GM23248 (cell line): ENCODE results near the gene TSPAN9. TPM values are rescaled to one million over a fixed set of nuclear protein-coding genes. Genes with fewer than 3 reads are reported as not detected.

Source experiments
- DNase-seq: peaks from one replicate; pipeline ENCODE4 v3.0.0-alpha.2; 2015
- H2AFZ ChIP-seq: fragments of 200-600 bp; sonication (generic); 2 replicates; pipeline ENCODE4 v1.6.1; 2016; ENCODE audit warnings: antibody characterized with exemption
- H3F3A ChIP-seq: fragments of 200-600 bp; sonication (generic); 2 replicates; pipeline ENCODE4 v1.6.1; 2016; ENCODE audit warnings: mild to moderate bottlenecking, antibody characterized with exemption, mixed run types; ENCODE audit not compliant: insufficient read depth
- H3K27ac ChIP-seq: fragments of 200-600 bp; sonication (generic); 2 replicates; pipeline ENCODE4 v1.5.1; 2016; ENCODE audit warnings: mild to moderate bottlenecking
- H3K27me3 ChIP-seq: fragments of 200-600 bp; sonication (generic); replicated peaks from 2 replicates; pipeline ENCODE4 v1.6.1; 2016; ENCODE audit warnings: mild to moderate bottlenecking; ENCODE audit not compliant: insufficient read depth
- H3K36me3 ChIP-seq: fragments of 200-600 bp; sonication (generic); 2 replicates; pipeline ENCODE4 v1.6.1; 2016; ENCODE audit warnings: low read depth, mild to moderate bottlenecking
- H3K4me1 ChIP-seq: fragments of 200-600 bp; sonication (generic); 2 replicates; pipeline ENCODE4 v1.6.1; 2016; ENCODE audit warnings: mild to moderate bottlenecking; ENCODE audit not compliant: insufficient read depth
- H3K4me2 ChIP-seq: fragments of 200-600 bp; sonication (generic); one replicate; pipeline ENCODE4 v1.6.1; 2016; ENCODE audit warnings: mild to moderate bottlenecking; ENCODE audit not compliant: unreplicated experiment
- H3K4me3 ChIP-seq: fragments of 200-600 bp; sonication (generic); 2 replicates; pipeline ENCODE4 v1.5.1; 2016; ENCODE audit warnings: mild to moderate bottlenecking
- H3K79me2 ChIP-seq: fragments of 200-600 bp; sonication (generic); 2 replicates; pipeline ENCODE4 v1.6.1; 2016; ENCODE audit warnings: mild to moderate bottlenecking; ENCODE audit not compliant: insufficient read depth
- H3K9ac ChIP-seq: fragments of 200-600 bp; sonication (generic); 2 replicates; pipeline ENCODE4 v1.6.1; 2016; ENCODE audit warnings: mild to moderate bottlenecking
- H3K9me2 ChIP-seq: fragments of 200-600 bp; sonication (generic); 2 replicates; pipeline ENCODE4 v1.6.1; 2016; ENCODE audit warnings: mixed run types, mild to moderate bottlenecking, moderate library complexity; ENCODE audit not compliant: insufficient read depth
- H3K9me3 ChIP-seq: fragments of 200-600 bp; sonication (generic); one replicate; pipeline ENCODE4 v1.6.1; 2017; ENCODE audit warnings: low read depth
- H4K20me1 ChIP-seq: fragments of 200-600 bp; sonication (generic); 2 replicates; pipeline ENCODE4 v1.6.0; 2016; ENCODE audit not compliant: insufficient read depth
- EZH2 ChIP-seq: fragments of 200-600 bp; sonication (generic); IDR thresholded peaks from 2 replicates; pipeline ENCODE4 v1.6.1; 2018; ENCODE audit warnings: antibody characterized with exemption, mild to moderate bottlenecking; ENCODE audit not compliant: insufficient read depth, poor library complexity, severe bottlenecking
- EZH2phosphoT487 ChIP-seq: fragments of 200-600 bp; sonication (generic); IDR thresholded peaks from 2 replicates; pipeline ENCODE4 v1.6.1; 2018; ENCODE audit warnings: antibody characterized with exemption, moderate library complexity, mild to moderate bottlenecking, low read depth; ENCODE audit not compliant: insufficient read depth
- WGBS, 2 experiments: methylation state at CpG; one replicate each; pipeline ENCODE4 v1.1.6; 2015 to 2017; ENCODE audit warnings: low lambda C conversion rate in 2 of 2, low coverage in 1 of 2; ENCODE audit errors: missing lambda C conversion rate in 2 of 2; 5-methylcytosine and 5-hydroxymethylcytosine counted together
- in situ Hi-C: fragments of 300-500 bp; cut with MboI; formaldehyde crosslinking; loops from 2 replicates; pipeline ENCODE4 v1.15.0; 2020
- polyA plus RNA-seq: library from polyadenylated mRNA; unstranded; fragments of >200 nt; fragmentation: Nextera tagmentation; extraction: Ambion mirVana; gene quantifications from 2 replicates; pipeline ENCODE4 v1.2.1, GENCODE V29; 2016
- total RNA-seq: library from RNA; depleted of rRNA; stranded (reverse); fragments of >200 nt; shearing (Covaris generic); gene quantifications from 2 replicates; pipeline ENCODE4 v1.2.3, GENCODE V29; 2014

Gene TSPAN9
- total and polyA plus RNA-seq, 2 experiments from 2014 or later = 9.5 to 14.4 TPM

DNA sequence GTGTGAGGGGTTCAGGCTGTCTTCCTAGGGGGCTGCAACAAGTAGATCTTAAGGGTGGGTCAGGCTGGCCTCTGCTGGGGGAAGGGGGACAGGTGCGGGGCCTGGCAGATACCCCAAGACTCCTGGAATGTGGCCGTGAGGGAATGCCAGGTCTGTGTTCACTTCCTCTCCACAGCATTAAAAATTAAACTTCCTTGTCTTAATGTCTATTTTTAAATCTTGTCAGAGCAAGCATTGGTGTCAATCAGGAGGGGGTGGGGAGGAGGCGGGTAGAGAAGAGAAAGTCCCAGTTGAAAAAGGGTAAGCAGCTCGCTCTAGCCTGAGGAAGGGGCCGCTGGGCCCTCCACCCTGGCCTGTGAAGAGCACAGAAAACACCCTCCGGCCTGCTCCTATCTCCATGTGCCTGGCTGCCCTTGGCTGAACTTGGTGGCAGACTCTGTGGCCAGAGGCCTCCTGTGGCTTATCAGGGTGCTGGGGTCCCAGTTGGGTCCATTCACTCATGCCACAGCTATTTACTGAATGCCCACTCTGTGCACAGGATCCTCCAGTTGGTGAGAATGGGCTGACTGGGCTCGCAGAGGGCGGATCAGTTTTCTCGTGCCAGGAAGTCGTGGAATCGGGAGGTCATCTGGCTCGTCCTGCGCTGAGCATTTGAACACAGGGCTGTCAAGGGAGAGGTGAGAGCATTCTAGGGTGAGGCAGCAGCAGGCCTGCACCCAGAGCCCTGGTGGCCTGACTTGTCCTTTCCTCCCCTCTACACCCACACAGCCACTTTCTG lies 128.8 kb downstream of the TSPAN9 start:
- Histone ChIP-seq H3K27ac (no peak overlapping the region), H3K79me2 (no peaks in the 10 kb centered on the region), H4K20me1 (no peaks in the 10 kb centered on the region), H3K9ac (no peak overlapping the region), H3K4me3 (no peak overlapping the region), H3K9me3 (no peaks in the 10 kb centered on the region), H3K36me3 (no peaks in the 10 kb centered on the region), H2AFZ (no peak overlapping the region), H3K27me3 (0 out of 2 replicates have a peak, but pooled peaks cover 10% of the 10 kb centered on the region), H3K4me2 (no peak overlapping the region), H3K9me2 (no peaks in the 10 kb centered on the region), H3F3A (no peaks in the 10 kb centered on the region), H3K4me1 (no peaks in the 10 kb centered on the region)
- in situ Hi-C loops = no loop called here
- DNase-seq = no peak
- TF ChIP-seq EZH2 (no peak), EZH2phosphoT487 (no peak)
- 96% methylated on average over 13 of the region's 13 CpGs for WGBS, 2 experiments

DNA sequence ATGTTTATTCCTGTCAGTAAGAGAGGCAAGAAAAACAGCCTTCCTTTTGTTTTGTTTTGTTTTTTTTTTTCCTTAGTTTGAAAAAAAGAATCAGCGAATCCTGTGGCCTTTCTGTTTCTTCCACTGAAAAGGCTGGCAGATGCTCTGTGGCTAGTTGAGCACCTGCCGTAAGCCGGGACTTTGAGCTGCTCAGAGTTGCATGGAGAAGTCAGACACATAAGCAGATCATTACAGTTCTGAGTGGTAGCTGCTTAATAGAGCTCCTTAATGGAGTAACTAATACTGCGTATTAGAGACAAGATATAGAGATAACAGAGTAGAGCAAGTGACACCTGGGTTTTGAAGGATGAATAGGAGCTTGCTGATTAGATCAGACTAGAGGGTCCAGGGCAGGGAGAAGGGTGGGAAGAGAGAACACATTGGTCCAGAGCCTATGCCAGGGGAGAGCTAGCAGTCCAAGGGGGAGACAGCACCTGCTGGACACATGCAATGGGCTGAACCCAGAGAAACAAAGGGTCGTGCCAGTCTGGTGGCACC lies 129.4 kb downstream of the TSPAN9 start:
- H3K4me3 ChIP-seq = no peak overlapping the region
- no peak for DNase-seq
- H3F3A ChIP-seq = no peaks in the 10 kb centered on the region
- no peaks in the 10 kb centered on the region for H3K4me1 ChIP-seq
- no peaks in the 10 kb centered on the region for H3K36me3 ChIP-seq
- no peak overlapping the region for H3K9ac ChIP-seq
- no peak for TF ChIP-seq EZH2phosphoT487
- no peak for TF ChIP-seq EZH2
- 0 out of 2 replicates have a peak, but pooled peaks cover 3% of the 10 kb centered on the region for H3K27me3 ChIP-seq
- H3K27ac ChIP-seq = no peak overlapping the region
- H2AFZ ChIP-seq = no peak overlapping the region
- no peaks in the 10 kb centered on the region for H3K79me2 ChIP-seq
- H4K20me1 ChIP-seq = no peaks in the 10 kb centered on the region
- in situ Hi-C loops = no loop called here
- no peaks in the 10 kb centered on the region for H3K9me2 ChIP-seq
- WGBS, 2 experiments = 97 to 99% methylated on average over 5 of the region's 5 CpGs
- H3K4me2 ChIP-seq = no peak overlapping the region
- no peaks in the 10 kb centered on the region for H3K9me3 ChIP-seq

DNA sequence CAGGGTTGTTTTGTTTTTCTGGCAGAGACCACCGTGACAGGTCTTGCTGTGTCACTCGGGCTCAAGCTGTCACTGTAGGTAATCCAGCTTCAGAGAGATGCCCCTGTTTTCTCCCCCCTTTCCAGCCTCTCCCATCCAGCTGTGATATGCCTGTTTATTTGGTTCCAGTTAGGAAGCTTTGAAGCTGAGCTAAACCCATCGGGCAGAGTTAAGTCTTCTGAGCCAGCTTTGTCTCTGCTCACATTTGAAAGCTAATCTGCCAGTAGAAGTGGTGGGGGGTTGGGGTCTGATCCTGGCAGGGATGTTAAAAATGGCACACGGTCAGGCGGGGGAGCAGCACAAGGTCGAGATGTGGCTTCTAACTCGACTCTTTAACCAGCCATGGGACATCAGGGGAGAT lies 130.0 kb downstream of the TSPAN9 start:
- WGBS, 2 experiments = 94 to 95% methylated on average over 7 of the region's 7 CpGs
- Histone ChIP-seq H3K27me3 (no peaks in the 10 kb centered on the region), H3K9me3 (no peaks in the 10 kb centered on the region), H3K9ac (no peak overlapping the region), H3K4me3 (no peak overlapping the region), H3K4me2 (no peak overlapping the region), H3F3A (no peaks in the 10 kb centered on the region), H3K36me3 (no peaks in the 10 kb centered on the region), H2AFZ (no peak overlapping the region), H4K20me1 (no peaks in the 10 kb centered on the region), H3K9me2 (no peaks in the 10 kb centered on the region), H3K79me2 (no peaks in the 10 kb centered on the region), H3K27ac (no peak overlapping the region), H3K4me1 (no peaks in the 10 kb centered on the region)
- TF ChIP-seq EZH2phosphoT487 = no peak
- TF ChIP-seq EZH2 = no peak
- no peak for DNase-seq
- in situ Hi-C loops = no loop called here

GRCh38 chr12:3207858-3208257 lies 130.7 kb downstream of the TSPAN9 start:
- in situ Hi-C loops = no loop called here
- no peaks in the 10 kb centered on the region for H4K20me1 ChIP-seq
- no peak overlapping the region for H3K27ac ChIP-seq
- H3K9ac ChIP-seq = no peak overlapping the region
- H3K9me2 ChIP-seq = no peaks in the 10 kb centered on the region
- no peaks in the 10 kb centered on the region for H3F3A ChIP-seq
- no peaks in the 10 kb centered on the region for H3K36me3 ChIP-seq
- no peaks in the 10 kb centered on the region for H3K79me2 ChIP-seq
- WGBS, 2 experiments = 87 to 91% methylated on average over 13 of the region's 13 CpGs
- no peaks in the 10 kb centered on the region for H3K4me1 ChIP-seq
- H3K9me3 ChIP-seq = no peaks in the 10 kb centered on the region
- H3K4me2 ChIP-seq = no peak overlapping the region
- H2AFZ ChIP-seq = no peak overlapping the region
- no peak overlapping the region for H3K4me3 ChIP-seq
- TF ChIP-seq EZH2phosphoT487 (no peak), EZH2 (no peak)
- no peaks in the 10 kb centered on the region for H3K27me3 ChIP-seq
- no peak for DNase-seq
